ENCODE measurements around the gene CTNNBL1.

DNA sequence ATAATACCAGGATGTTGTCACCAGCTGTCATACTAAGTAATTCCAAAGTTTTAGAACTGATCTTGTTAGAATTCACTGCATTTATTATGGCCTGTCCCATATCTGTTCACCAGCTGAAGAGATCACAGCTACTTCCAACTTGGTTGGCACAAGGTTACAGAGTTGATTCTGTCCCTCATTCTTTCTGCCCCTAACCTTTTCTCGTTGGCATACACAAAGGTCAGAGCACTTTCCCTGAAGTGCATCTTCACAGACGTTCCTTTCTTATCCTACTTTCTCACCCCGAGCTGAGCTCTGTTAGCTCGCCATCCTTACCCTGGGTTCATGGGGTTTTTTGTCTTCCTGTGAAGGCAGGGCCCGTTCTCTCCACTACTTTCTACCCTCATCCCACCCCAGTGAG is 143.1 kb downstream of the CTNNBL1 start:
- TF ChIP-seq POLR2AphosphoS5 (IDR thresholded peaks at IDR 0.05; ENCODE audit: borderline replicate concordance, low read depth, low read length) (no peak), EZH2 (IDR thresholded peaks at IDR 0.05) (no peak)
